Heart right ventricle (tissue), 16 donors: ENCODE measurements around the gene GUF1. TPM values are rescaled to one million over a fixed set of nuclear protein-coding genes. Genes with fewer than 3 reads are reported as not detected.

Source experiments
- ATAC-seq, 8 donors: fragments of 200-7000 bp; cut with Tn5 transposase; one replicate each; pipeline ENCODE4 v1.9.1; 2020; ENCODE audit warnings: mild to moderate bottlenecking in 8 of 8, moderate library complexity in 8 of 8, moderate number of reproducible peaks in 1 of 8
- DNase-seq, 2 donors: peaks; one replicate each; pipeline ENCODE4 v3.0.0-alpha.2; 2020
- H3K27ac ChIP-seq, 10 donors: fragments of 200-600 bp; sonication (generic) in 2 of 10; one replicate each; pipeline versions ENCODE4 v1.5.0 to v1.8.0; 2020 to 2022; ENCODE audit warnings: mild to moderate bottlenecking in 3 of 10
- H3K27me3 ChIP-seq, 7 donors: fragments of 200-600 bp; one replicate each; pipeline ENCODE4 v1.8.0; 2021 to 2022; ENCODE audit warnings: mild to moderate bottlenecking in 2 of 7
- H3K36me3 ChIP-seq, 9 donors: fragments of 200-600 bp; sonication (generic) in 1 of 9; one replicate each; pipeline versions ENCODE4 v1.5.0 to v1.8.0; 2020 to 2022; ENCODE audit warnings: mild to moderate bottlenecking in 2 of 9
- H3K4me1 ChIP-seq, 9 donors: fragments of 200-600 bp; sonication (generic) in 1 of 9; one replicate each; pipeline versions ENCODE4 v1.5.0 to v1.8.0; 2020 to 2022; ENCODE audit warnings: mild to moderate bottlenecking in 4 of 9
- H3K4me3 ChIP-seq, 10 donors: fragments of 200-600 bp; sonication (generic) in 2 of 10; one replicate each; pipeline versions ENCODE4 v1.5.0 to v1.8.0; 2020 to 2022; ENCODE audit warnings: mild to moderate bottlenecking in 7 of 10, moderate library complexity in 2 of 10
- H3K9me3 ChIP-seq, 11 donors: fragments of 200-600 bp in 10 of 11; sonication (generic) in 2 of 11; one replicate each; pipeline versions ENCODE4 v1.5.0 to v1.8.0; 2013 to 2022; ENCODE audit warnings: mild to moderate bottlenecking in 2 of 11, control low read depth in 1 of 11, moderate library complexity in 1 of 11
- CTCF ChIP-seq, 9 donors: fragments of 200-600 bp; sonication (generic) in 2 of 9; IDR thresholded peaks; one replicate each; pipeline versions ENCODE4 v1.5.0 to v1.8.0; 2021 to 2022; ENCODE audit warnings: antibody characterized with exemption in 9 of 9, mild to moderate bottlenecking in 5 of 9, moderate library complexity in 1 of 9
- WGBS, 2 donors: extraction: QIAGEN DNeasy Blood & Tissue Kit; methylation state at CpG; one replicate each; pipeline ENCODE4 v1.1.7; 2013; ENCODE audit warnings: inconsistent platforms in 1 of 2; 5-methylcytosine and 5-hydroxymethylcytosine counted together
- intact Hi-C, 10 donors: fragments of 100-400 bp; cut with DNase I; formaldehyde crosslinking; loops; one replicate each; pipeline versions ENCODE4 v1.11.1 to v1.14.2; 2022
- polyA plus RNA-seq, 2 donors: library from polyadenylated mRNA; stranded (reverse); fragments of 200-250 nt; gene quantifications; one replicate each; pipeline ENCODE4 v1.2.3, GENCODE V29; 2013
- total RNA-seq, 10 donors: library from RNA; stranded (reverse); fragmentation: NEBNext Ultra II Directional in 3 of 10; extraction: Animal tissue kit (Norgen Biotek cat#: 25700) in 3 of 10; gene quantifications; one replicate each; pipeline versions ENCODE4 v1.2.1 to v1.2.4, GENCODE V29; 2021 to 2023
- donor health status: Arrhythmogenic right ventricular cardiomyopathy.
- donor health status: ischemic (EF 13 %, LVEDD 7.1; RV severe dilation, severe dysfunction).
- donor health status: healthy with polysubstance abuse.
- donor health status: DM: no; HTN: yes; CAD: no.
- donor health status: DM: no; HTN: no; CAD: no.
- donor health status: ischemic (EF 25% LVEDD 6.9; RV normal size, moderate dysfunction).
- donor health status: ischemic (EF 25% LVEDD 5.7; RV mildly dilated, moderate dysfunction).
- donor health status: healthy.
- donor health status: DM: yes; HTN: yes; CAD: no.
- donor health status: Ischemic cardiomyopathy.
- donor health status: ischemic (EF 35%, LVEDD 5.7; RV mildly dilated, moderate dysfunction).
- donor health status: nonischemic (EF 11% LVEDD 7.7; RV severe dilation, severe dysfunction).
- donor health status: DM: yes; HTN: yes; CAD: no.
- donor health status: PGD.
- donor health status: ischemic (EF 29% LVEDD 5.4; RV normal size, mild dysfunction).
- donor health status: nonischemic (EF 23%, LVEDD 6.1; RV moderate dilation, normal function).

The GUF1 gene
- total and polyA plus RNA-seq, 12 donors, result 10.0 to 29.6 (median 24.2) TPM

- TF ChIP-seq CTCF (IDR thresholded peaks at IDR 0.05), result no peak
- H3K27me3 ChIP-seq, result no peaks in the 10 kb centered on the region
- 81 to 86% methylated on average over 8 of the region's 8 CpGs for WGBS, 2 donors
- H3K4me3 ChIP-seq, result no peak overlapping the region
- H3K36me3 ChIP-seq, result no peaks in the 10 kb centered on the region
- no peaks in the 10 kb centered on the region for H3K9me3 ChIP-seq
- ATAC-seq, result no peak
- no peak for DNase-seq
- no peak overlapping the region for H3K27ac ChIP-seq
- intact Hi-C loops, result loop anchor here in 3 of 10 donors (5.0 to 10.0 kb wide), 2 partner anchors 1498 to 1500 kb away; no protein-coding TSS in a partner anchor
- H3K4me1 ChIP-seq, result peaks cover 0 to 3% (median 0%) of the 10 kb centered on the region in 9 donors
Measured at GRCh38 chr4:44632733-44633132, 45.5 kb upstream of the GUF1 start.

GRCh38 chr4:44638091-44638490 lies 40.1 kb upstream of the GUF1 start:
- ATAC-seq (no peak), DNase-seq (no peak)
- Histone ChIP-seq H3K27ac (no peak overlapping the region), H3K9me3 (peaks cover 0 to 6% (median 2%) of the 10 kb centered on the region in 11 donors), H3K4me3 (no peak overlapping the region), H3K27me3 (no peaks in the 10 kb centered on the region), H3K4me1 (no peaks in the 10 kb centered on the region), H3K36me3 (no peaks in the 10 kb centered on the region)
- no peak for TF ChIP-seq CTCF (IDR thresholded peaks at IDR 0.05)
- WGBS, 2 donors, result 81 to 83% methylated on average over 4 of the region's 4 CpGs
- intact Hi-C loops, result loop anchor here in 2 of 10 donors (10.0 kb wide), 1 partner anchor 1503 kb away; no protein-coding TSS in a partner anchor

GRCh38 chr4:44646151-44646550 lies 32.1 kb upstream of the GUF1 start:
- Histone ChIP-seq H3K27ac (no peak overlapping the region), H3K4me3 (no peak overlapping the region), H3K27me3 (no peaks in the 10 kb centered on the region), H3K9me3 (peaks cover 0 to 22% (median 11%) of the 10 kb centered on the region in 11 donors), H3K4me1 (no peaks in the 10 kb centered on the region), H3K36me3 (no peaks in the 10 kb centered on the region)
- no peak for TF ChIP-seq CTCF (IDR thresholded peaks at IDR 0.05)
- DNase-seq (no peak), ATAC-seq (no peak)
- intact Hi-C loops, result no loop called here
- WGBS, 2 donors, result 82 to 93% methylated on average over 1 of the region's 1 CpG

- Histone ChIP-seq H3K27me3 (no peaks in the 10 kb centered on the region), H3K4me1 (no peaks in the 10 kb centered on the region), H3K27ac (peak within 1 kb of the TSS in 1 of 10 donors; percentile 17), H3K4me3 (no peak within 1 kb of the TSS), H3K36me3 (no peaks in the 10 kb centered on the region), H3K9me3 (no peaks in the 10 kb centered on the region)
- intact Hi-C loops, result no loop called here
- ATAC-seq, result peak in 3 of 8 donors; percentile 56 to 68 (median 65)
- 54 to 82% methylated on average over 1 of the region's 1 CpG for WGBS, 2 donors
- DNase-seq, result no peak
- TF ChIP-seq CTCF (IDR thresholded peaks at IDR 0.05), result no peak
Measured at GRCh38 chr4:44651425-44651824, 26.8 kb upstream of the GUF1 start, which contains the start of gene YIPF7. YIPF7 (minus strand) TSS chr4:44651625; CDS start chr4:44650100, 1,525 bp downstream.
